ENCODE data around the gene AVPI1. TPM values are rescaled to one million over a fixed set of nuclear protein-coding genes. Genes with fewer than 3 reads are reported as not detected.

AVPI1 gene
- 1 to 10 TPM; 1.5 to 1.9 TPM for total RNA-seq

GRCh38 chr10:97686962-97687784 lies at the start of gene AVPI1:
TSS of gene AVPI1 (minus strand) at chr10:97687241. CDS start at chr10:97679905, 7,336 bp downstream.
- peaks cover 12% of the 10 kb centered on the region for H3K4me1 Mint-ChIP-seq (ENCODE audit: low read depth)
- CTCF ChIA-PET = interaction anchor here (0.6 to 4.8 kb wide), 16 partner anchors 10 to 1093 kb away, joined by 3 to 45 read pairs (median 6); partner anchors contain the start of genes MARVELD1 and ZFYVE27
- peak; percentile 96 for DNase-seq
- H3K4me3 Mint-ChIP-seq = peak within 1 kb of the TSS; percentile 81
- H3K27me3 Mint-ChIP-seq (ENCODE audit: low read depth) = no peaks in the 10 kb centered on the region
- no peak within 1 kb of the TSS for H3K27ac Mint-ChIP-seq
- intact Hi-C loops (cut with micrococcal nuclease) = loop anchor here (1.0 to 5.0 kb wide), 8 partner anchors 11 to 445 kb away; partner anchors contain the start of genes ARHGAP19, MMS19, PI4K2A and R3HCC1L
- no peaks in the 10 kb centered on the region for H3K36me3 Mint-ChIP-seq (ENCODE audit: low read depth)
- H3K9me3 Mint-ChIP-seq = no peaks in the 10 kb centered on the region

GRCh38 chr10:97736403-97736901 lies 49.4 kb upstream of the AVPI1 start:
- peaks cover 43% of the 10 kb centered on the region for H3K4me1 Mint-ChIP-seq (ENCODE audit: low read depth)
- no peak for DNase-seq
- H3K27me3 Mint-ChIP-seq (ENCODE audit: low read depth) = no peaks in the 10 kb centered on the region
- H3K4me3 Mint-ChIP-seq = peak overlapping the region; percentile 92
- H3K27ac Mint-ChIP-seq = peak overlapping the region; percentile 93
- peaks cover 22% of the 10 kb centered on the region for H3K36me3 Mint-ChIP-seq (ENCODE audit: low read depth)
- intact Hi-C loops (cut with micrococcal nuclease) = loop anchor here (2.0 kb wide), 3 partner anchors 104 to 398 kb away; partner anchors contain the start of genes MORN4, R3HCC1L and RRP12
- CTCF ChIA-PET = interaction anchor here (0.5 to 15.1 kb wide), 12 partner anchors 12 to 196 kb away, joined by 3 to 178 read pairs (median 4); partner anchors contain the start of genes AVPI1 and MARVELD1
- no peaks in the 10 kb centered on the region for H3K9me3 Mint-ChIP-seq

- intact Hi-C loops (cut with micrococcal nuclease) = loop anchor here (5.0 kb wide), 1 partner anchor 162 kb away; the partner anchor contains the start of gene ANKRD2
- peaks cover 23% of the 10 kb centered on the region for H3K4me1 Mint-ChIP-seq (ENCODE audit: low read depth)
- no peaks in the 10 kb centered on the region for H3K27me3 Mint-ChIP-seq (ENCODE audit: low read depth)
- H3K4me3 Mint-ChIP-seq = no peak overlapping the region
- CTCF ChIA-PET = interaction anchor here (0.6 to 15.1 kb wide), 10 partner anchors 11 to 138 kb away, joined by 4 to 178 read pairs (median 20); partner anchors contain the start of genes AVPI1 and MARVELD1
- H3K9me3 Mint-ChIP-seq = no peaks in the 10 kb centered on the region
- H3K36me3 Mint-ChIP-seq (ENCODE audit: low read depth) = peaks cover 6% of the 10 kb centered on the region
- no peak for DNase-seq
- H3K27ac Mint-ChIP-seq = no peak overlapping the region
Observed at GRCh38 chr10:97734021-97734420, 47.0 kb upstream of the AVPI1 start.

- DNase-seq = no peak
- H3K9me3 Mint-ChIP-seq = no peaks in the 10 kb centered on the region
- intact Hi-C loops (cut with micrococcal nuclease) = loop anchor here (5.0 kb wide), 1 partner anchor 161 kb away; the partner anchor contains the start of gene ANKRD2
- H3K4me1 Mint-ChIP-seq (ENCODE audit: low read depth) = peaks cover 18% of the 10 kb centered on the region
- H3K27me3 Mint-ChIP-seq (ENCODE audit: low read depth) = no peaks in the 10 kb centered on the region
- H3K4me3 Mint-ChIP-seq = no peak overlapping the region
- no peak overlapping the region for H3K27ac Mint-ChIP-seq
- peaks cover 6% of the 10 kb centered on the region for H3K36me3 Mint-ChIP-seq (ENCODE audit: low read depth)
- CTCF ChIA-PET = interaction anchor here (0.6 to 15.1 kb wide), 13 partner anchors 10 to 161 kb away, joined by 3 to 178 read pairs (median 9); partner anchors contain the start of genes ANKRD2, AVPI1 and MARVELD1
Observed at GRCh38 chr10:97733256-97733655, 46.2 kb upstream of the AVPI1 start.

GRCh38 chr10:97732052-97732359 lies 45.0 kb upstream of the AVPI1 start:
- H3K36me3 Mint-ChIP-seq (ENCODE audit: low read depth) = peaks cover 1% of the 10 kb centered on the region
- H3K4me3 Mint-ChIP-seq = no peak overlapping the region
- H3K27me3 Mint-ChIP-seq (ENCODE audit: low read depth) = no peaks in the 10 kb centered on the region
- intact Hi-C loops (cut with micrococcal nuclease) = loop anchor here (5.0 kb wide), 1 partner anchor 160 kb away; the partner anchor contains the start of gene ANKRD2
- peaks cover 11% of the 10 kb centered on the region for H3K4me1 Mint-ChIP-seq (ENCODE audit: low read depth)
- H3K9me3 Mint-ChIP-seq = no peaks in the 10 kb centered on the region
- CTCF ChIA-PET = interaction anchor here (0.7 to 15.1 kb wide), 14 partner anchors 9 to 160 kb away, joined by 3 to 178 read pairs (median 9); partner anchors contain the start of genes ANKRD2, AVPI1 and MARVELD1
- no peak for DNase-seq
- no peak overlapping the region for H3K27ac Mint-ChIP-seq

GRCh38 chr10:97731346-97732051 lies 44.5 kb upstream of the AVPI1 start:
- CTCF ChIA-PET = interaction anchor here (0.6 to 15.1 kb wide), 14 partner anchors 9 to 160 kb away, joined by 3 to 178 read pairs (median 8); partner anchors contain the start of genes AVPI1 and MARVELD1
- H3K27ac Mint-ChIP-seq = no peak overlapping the region
- intact Hi-C loops (cut with micrococcal nuclease) = loop anchor here (1.0 to 5.0 kb wide), 4 partner anchors 22 to 159 kb away; partner anchors contain the start of gene ANKRD2
- H3K4me3 Mint-ChIP-seq = no peak overlapping the region
- peaks cover 6% of the 10 kb centered on the region for H3K4me1 Mint-ChIP-seq (ENCODE audit: low read depth)
- DNase-seq = peak; percentile 79
- no peaks in the 10 kb centered on the region for H3K9me3 Mint-ChIP-seq
- no peaks in the 10 kb centered on the region for H3K36me3 Mint-ChIP-seq (ENCODE audit: low read depth)
- H3K27me3 Mint-ChIP-seq (ENCODE audit: low read depth) = no peaks in the 10 kb centered on the region

- Mint-ChIP-seq H3K4me3 (no peak overlapping the region), H3K9me3 (no peaks in the 10 kb centered on the region), H3K4me1 (ENCODE audit: low read depth) (no peaks in the 10 kb centered on the region), H3K36me3 (ENCODE audit: low read depth) (no peaks in the 10 kb centered on the region), H3K27me3 (ENCODE audit: low read depth) (no peaks in the 10 kb centered on the region), H3K27ac (no peak overlapping the region)
- intact Hi-C loops (cut with micrococcal nuclease) = no loop called here
- CTCF ChIA-PET = interaction anchor here (1.5 to 15.1 kb wide), 4 partner anchors 18 to 52 kb away, joined by 3 to 178 read pairs (median 89); partner anchors contain the start of gene MARVELD1
- DNase-seq = no peak
Observed at GRCh38 chr10:97729014-97729413, 42.0 kb upstream of the AVPI1 start.

GRCh38 chr10:97726636-97727178 lies 39.7 kb upstream of the AVPI1 start:
- Mint-ChIP-seq H3K27ac (no peak overlapping the region), H3K4me1 (ENCODE audit: low read depth) (no peaks in the 10 kb centered on the region), H3K36me3 (ENCODE audit: low read depth) (no peaks in the 10 kb centered on the region), H3K9me3 (no peaks in the 10 kb centered on the region), H3K27me3 (ENCODE audit: low read depth) (no peaks in the 10 kb centered on the region), H3K4me3 (no peak overlapping the region)
- intact Hi-C loops (cut with micrococcal nuclease) = no loop called here
- DNase-seq = no peak
- CTCF ChIA-PET = interaction anchor here (1.4 to 15.1 kb wide), 6 partner anchors 10 to 50 kb away, joined by 3 to 178 read pairs (median 6); no protein-coding TSS in a partner anchor

GRCh38 chr10:97724341-97724941 lies 37.4 kb upstream of the AVPI1 start:
- no peak for DNase-seq
- no peaks in the 10 kb centered on the region for H3K9me3 Mint-ChIP-seq
- no peak overlapping the region for H3K4me3 Mint-ChIP-seq
- no peaks in the 10 kb centered on the region for H3K36me3 Mint-ChIP-seq (ENCODE audit: low read depth)
- intact Hi-C loops (cut with micrococcal nuclease) = no loop called here
- H3K4me1 Mint-ChIP-seq (ENCODE audit: low read depth) = no peaks in the 10 kb centered on the region
- no peak overlapping the region for H3K27ac Mint-ChIP-seq
- no peaks in the 10 kb centered on the region for H3K27me3 Mint-ChIP-seq (ENCODE audit: low read depth)
- CTCF ChIA-PET = interaction anchor here (1.0 to 15.1 kb wide), 8 partner anchors 8 to 153 kb away, joined by 3 to 178 read pairs (median 5); partner anchors contain the start of gene ZFYVE27

- intact Hi-C loops (cut with micrococcal nuclease) = no loop called here
- Mint-ChIP-seq H3K9me3 (no peaks in the 10 kb centered on the region), H3K4me1 (ENCODE audit: low read depth) (no peaks in the 10 kb centered on the region), H3K27me3 (ENCODE audit: low read depth) (no peaks in the 10 kb centered on the region), H3K27ac (no peak overlapping the region), H3K36me3 (ENCODE audit: low read depth) (no peaks in the 10 kb centered on the region), H3K4me3 (no peak overlapping the region)
- DNase-seq = no peak
- CTCF ChIA-PET = interaction anchor here (0.8 to 15.1 kb wide), 4 partner anchors 9 to 19 kb away, joined by 4 to 178 read pairs (median 10); no protein-coding TSS in a partner anchor
Observed at GRCh38 chr10:97723001-97723400, 36.0 kb upstream of the AVPI1 start.
